Astrocyte of the cerebellum (primary cell): ENCODE measurements around the gene TBX4.
"Not testable (repeated sequence)": the region's sequence is repeated elsewhere in the genome, so short reads cannot be mapped to it uniquely, and the experiment has no call there.

Experiments used
- DNase-seq: peaks from one replicate; pipeline ENCODE4 v3.0.0-alpha.2; 2011; ENCODE audit warnings: low read depth
- H3K4me3 ChIP-seq: 2 replicates; pipeline ENCODE4 v1.5.1; 2011; ENCODE audit warnings: mild to moderate bottlenecking, low read depth, low read length, moderate library complexity
- in situ Hi-C: cut with HindIII; loops from 2 replicates; pipeline ENCODE4 v1.10.0; 2017; ENCODE audit warnings: low sequenced_read_pairs
- TF ChIP-seq, protein P1 (sequence below): IDR thresholded peaks from 2 replicates; pipeline ENCODE4 v1.5.1; 2012; ENCODE audit warnings: low read length, low read depth, moderate library complexity, mild to moderate bottlenecking; ENCODE audit errors: missing control alignments

The TBX4 gene

DNA sequence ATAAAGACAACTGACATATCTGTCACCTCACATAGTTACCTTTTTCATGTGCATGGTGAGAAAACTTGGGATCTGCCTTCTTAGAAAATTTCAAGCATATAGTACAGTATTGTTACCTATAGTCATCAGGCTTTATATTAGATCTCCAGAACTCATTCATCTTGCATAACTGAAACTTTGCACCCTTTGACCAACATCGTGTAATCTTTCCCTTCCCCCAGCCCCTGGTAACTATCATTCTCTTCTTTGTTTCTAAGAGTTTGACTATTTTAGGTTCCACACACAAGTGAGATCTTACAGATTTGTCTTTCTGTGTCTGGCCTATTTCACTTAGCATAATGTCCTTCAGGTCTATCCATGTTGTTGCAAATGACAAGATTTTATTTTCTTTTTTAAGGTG is 22.9 kb upstream of the TBX4 start:
- H3K4me3 ChIP-seq, result no peak overlapping the region
- no peak for DNase-seq
- TF ChIP-seq, protein P1, sequence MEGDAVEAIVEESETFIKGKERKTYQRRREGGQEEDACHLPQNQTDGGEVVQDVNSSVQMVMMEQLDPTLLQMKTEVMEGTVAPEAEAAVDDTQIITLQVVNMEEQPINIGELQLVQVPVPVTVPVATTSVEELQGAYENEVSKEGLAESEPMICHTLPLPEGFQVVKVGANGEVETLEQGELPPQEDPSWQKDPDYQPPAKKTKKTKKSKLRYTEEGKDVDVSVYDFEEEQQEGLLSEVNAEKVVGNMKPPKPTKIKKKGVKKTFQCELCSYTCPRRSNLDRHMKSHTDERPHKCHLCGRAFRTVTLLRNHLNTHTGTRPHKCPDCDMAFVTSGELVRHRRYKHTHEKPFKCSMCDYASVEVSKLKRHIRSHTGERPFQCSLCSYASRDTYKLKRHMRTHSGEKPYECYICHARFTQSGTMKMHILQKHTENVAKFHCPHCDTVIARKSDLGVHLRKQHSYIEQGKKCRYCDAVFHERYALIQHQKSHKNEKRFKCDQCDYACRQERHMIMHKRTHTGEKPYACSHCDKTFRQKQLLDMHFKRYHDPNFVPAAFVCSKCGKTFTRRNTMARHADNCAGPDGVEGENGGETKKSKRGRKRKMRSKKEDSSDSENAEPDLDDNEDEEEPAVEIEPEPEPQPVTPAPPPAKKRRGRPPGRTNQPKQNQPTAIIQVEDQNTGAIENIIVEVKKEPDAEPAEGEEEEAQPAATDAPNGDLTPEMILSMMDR, result no peak
- in situ Hi-C loops, result loop anchor here (10.0 kb wide), 1 partner anchor 126 kb away; no protein-coding TSS in a partner anchor

DNA sequence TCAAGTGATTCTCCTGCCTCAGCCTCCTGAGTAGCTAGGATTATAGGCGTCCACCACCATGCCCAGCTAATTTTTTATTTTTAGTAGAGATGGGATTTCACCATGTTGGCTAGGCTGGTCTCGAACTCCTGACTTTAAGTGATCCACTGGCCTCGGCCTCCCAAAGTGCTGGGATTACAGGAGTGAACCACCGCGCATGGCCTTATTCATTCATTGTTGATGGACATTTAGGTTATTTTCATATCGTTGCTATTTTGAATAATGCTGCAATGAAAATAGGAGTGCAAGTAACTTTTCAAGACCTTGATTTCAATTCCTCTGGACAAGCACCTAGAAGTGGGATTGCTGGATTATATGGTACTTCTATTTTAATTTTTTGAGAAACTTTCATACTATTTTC is 22.4 kb upstream of the TBX4 start:
- in situ Hi-C loops, result loop anchor here (10.0 kb wide), 1 partner anchor 125 kb away; no protein-coding TSS in a partner anchor
- not testable (repeated sequence) for DNase-seq, H3K4me3 ChIP-seq

DNA sequence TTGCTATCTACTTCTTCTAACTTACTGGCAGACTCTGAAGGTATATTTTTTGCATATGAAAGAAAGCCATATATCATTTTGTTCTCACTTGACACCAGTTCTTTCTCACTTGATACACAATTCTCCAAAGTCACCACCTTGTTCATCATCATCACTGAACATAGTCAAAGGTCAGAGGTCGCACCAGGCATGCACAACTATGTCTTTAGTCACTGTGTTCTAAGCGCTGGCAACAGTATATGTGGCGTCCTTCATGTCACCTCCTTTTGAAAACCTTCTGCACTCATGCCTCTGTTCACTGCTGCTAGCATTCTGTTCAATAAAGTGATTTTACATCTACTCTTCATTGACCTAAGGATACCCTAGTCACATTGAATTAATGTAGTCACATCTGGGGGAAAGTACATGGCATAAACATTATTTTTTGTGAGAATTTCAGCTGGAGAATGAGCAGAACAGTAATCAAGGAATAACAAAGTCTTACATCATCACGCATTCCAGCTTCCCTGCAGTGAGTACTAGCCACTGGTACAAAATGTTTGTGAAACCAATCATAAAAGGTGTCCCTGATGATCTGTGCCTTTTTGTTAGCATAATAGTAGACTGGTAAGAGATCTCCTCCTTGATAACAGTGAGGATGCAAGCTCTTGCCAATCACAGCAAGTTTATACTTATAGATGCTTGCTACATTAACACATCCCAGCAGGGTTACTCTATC is 20.5 kb upstream of the TBX4 start:
- in situ Hi-C loops, result no loop called here
- TF ChIP-seq, protein P1, result no peak
- DNase-seq, result no peak
- H3K4me3 ChIP-seq, result no peak overlapping the region

DNA sequence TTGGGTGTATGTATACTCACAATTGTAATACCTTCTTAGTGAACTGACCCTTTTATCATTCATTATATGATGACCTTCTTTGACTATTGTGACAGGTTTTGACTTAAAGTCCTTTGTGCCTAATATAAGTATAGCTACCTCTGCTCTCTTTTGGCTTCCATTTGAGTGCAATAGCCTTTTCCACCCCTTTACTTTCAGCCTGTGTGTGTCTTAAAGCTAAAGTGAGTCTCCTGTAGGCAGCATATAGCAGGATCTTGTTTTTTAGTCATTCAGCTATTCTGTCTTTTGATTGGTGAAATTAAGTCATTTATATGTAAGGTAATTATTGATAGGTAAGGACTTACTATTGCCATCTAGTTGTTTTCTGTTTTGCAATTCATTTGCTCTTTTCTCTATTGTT is 15.9 kb upstream of the TBX4 start:
- TF ChIP-seq, protein P1, result no peak
- no peak overlapping the region for H3K4me3 ChIP-seq
- in situ Hi-C loops, result no loop called here
- DNase-seq, result no peak

DNA sequence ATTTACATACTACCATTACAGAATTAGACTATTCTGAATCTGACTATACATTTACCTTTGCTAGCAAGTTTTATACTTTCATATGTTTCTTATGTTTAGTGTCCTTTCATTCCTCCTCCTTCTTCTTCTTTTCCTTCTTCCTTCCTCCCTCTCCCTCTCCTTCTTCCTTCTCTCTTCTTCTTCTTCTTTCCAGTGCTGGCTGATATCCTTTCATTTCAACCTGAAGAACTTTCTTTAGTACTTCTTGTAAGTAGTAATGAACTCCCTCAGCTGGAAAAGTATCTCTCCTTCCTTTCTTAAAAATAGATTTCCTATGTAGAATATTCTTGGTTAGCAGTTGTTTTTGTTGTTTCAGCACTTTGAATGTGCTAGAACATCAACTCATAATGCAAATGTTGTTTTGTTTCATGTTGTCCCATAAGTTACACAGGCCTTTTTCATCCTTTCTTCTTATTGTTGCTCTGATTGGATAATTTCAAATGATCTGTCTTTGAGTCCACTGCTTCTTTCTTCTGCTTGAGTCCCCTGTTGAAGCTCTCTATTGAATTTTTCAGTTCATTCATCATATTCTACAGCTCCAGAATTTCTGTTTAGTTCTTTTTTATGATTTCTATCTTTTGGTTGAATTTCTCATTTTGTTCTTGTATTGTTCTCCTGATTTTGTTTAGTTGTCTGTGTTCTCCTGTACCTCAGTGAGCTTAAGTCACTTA is 15.1 kb upstream of the TBX4 start:
- TF ChIP-seq, protein P1, result no peak
- no peak for DNase-seq
- in situ Hi-C loops, result no loop called here
- no peak overlapping the region for H3K4me3 ChIP-seq

DNA sequence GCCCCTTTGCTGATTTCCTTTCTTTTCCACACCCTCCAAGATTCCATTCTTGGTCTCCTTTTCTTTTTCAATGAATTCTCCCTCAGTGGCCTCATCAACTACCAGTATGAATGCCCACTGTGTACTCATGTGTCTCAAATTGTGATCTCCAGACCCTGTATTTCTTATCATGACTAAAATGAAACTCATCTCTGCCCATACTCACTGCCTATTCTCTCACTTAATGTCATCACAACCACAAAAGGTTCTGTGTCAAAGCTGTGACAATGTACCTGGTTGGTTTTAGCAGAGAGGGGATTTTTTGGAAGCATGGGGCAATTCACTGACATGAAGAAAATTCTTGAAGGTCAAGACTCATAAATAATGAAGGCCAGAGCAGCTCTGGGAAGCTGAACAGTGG is 11.5 kb upstream of the TBX4 start:
- in situ Hi-C loops, result no loop called here
- H3K4me3 ChIP-seq, result no peak overlapping the region
- TF ChIP-seq, protein P1, result no peak

DNA sequence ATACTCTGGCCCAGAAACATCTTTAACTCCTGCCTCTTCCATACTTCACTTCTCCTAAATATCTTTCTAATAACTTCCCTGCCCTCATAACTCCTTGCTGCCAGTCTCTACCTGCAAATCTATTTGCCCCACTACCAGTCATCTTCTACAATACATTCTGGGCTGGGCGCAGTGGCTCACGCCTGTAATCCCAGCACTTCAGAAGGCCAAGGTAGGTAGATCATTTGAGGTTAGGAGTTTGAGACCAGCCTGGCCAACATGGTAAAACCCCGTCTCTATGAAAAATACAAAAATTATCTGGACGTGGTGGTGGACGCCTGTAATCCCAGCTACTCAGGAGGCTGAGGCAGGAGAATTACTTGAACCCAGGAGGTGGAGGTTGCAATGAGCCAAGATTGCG is 10.7 kb upstream of the TBX4 start:
- DNase-seq, in situ Hi-C loops, H3K4me3 ChIP-seq: not testable (repeated sequence)

More for the DNA sequence above, 11.5 kb upstream of the TBX4 start:
- DNase-seq, result no peak
